Urothelium cell line (cell line): ENCODE measurements around the gene EXOG.
"Not testable (repeated sequence)": the region's sequence is repeated elsewhere in the genome, so short reads cannot be mapped to it uniquely, and the experiment has no call there.

Source experiments
- DNase-seq: peaks from one replicate; pipeline ENCODE4 v3.0.0; 2011; ENCODE audit warnings: low spot score, mixed read lengths
- FAIRE-seq: peaks from 2 replicates; lab custom pipeline; 2011; peaks lifted over from hg19 to GRCh38; lab: Jason Lieb, UNC

EXOG gene

DNA sequence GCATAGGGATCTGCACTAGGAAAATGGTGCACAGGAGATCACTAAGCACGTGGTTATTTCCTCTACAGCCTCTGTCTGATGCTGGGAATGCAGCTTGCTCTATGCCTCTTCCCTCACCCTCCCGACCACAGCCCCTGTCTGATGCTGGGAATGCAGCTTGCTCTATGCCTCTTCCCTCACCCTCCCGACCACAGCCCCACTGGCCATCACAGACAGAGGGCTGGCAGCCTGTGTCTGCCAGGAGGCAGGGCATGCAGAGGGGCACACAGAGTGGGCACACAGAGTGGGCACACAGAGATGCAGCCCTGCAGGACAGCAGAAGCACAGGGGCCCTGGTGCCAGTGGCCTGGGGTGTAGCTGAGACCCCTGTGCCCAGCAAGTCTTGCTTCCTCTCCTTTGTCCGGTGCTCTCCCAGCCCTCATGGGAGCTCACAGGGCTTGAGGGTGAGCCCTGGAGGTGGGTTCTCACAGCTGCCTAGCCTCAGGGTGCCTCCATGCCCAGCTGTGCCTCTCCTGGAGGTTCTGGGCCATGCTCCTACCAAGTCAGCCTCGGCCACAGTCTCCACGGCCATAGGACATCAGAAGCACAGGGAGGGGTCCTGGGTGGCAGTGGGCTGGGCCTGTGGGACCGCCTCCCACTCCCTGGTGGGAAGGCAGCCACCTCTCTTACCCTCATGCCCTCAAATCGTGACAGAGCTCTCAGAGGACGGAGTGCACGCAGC is 65.8 kb downstream of the EXOG start:
- DNase-seq (no peak), FAIRE-seq (no peak)

DNA sequence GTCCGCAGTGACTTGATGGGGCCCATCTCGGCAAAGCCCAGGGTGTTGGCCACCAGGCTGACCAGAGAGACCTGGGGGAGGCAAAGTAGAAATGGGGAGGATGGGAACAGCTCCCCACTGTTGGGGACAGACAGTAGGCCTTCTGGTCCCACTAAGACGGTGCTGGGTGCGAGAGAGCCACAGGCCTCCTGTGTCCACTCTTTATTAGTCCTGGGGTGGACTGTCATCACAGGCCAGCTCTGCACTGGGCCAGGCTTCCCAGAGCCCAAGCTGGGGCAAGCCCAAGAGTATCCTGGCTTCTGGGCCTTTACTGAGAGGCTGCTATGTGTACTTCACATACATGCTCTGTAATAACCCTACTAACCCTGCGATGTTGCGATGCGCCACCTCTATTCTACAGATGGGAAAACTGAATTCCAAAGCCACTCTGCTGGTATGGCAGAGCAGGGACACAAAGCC is 66.4 kb downstream of the EXOG start:
- DNase-seq (no peak), FAIRE-seq (no peak)

DNA sequence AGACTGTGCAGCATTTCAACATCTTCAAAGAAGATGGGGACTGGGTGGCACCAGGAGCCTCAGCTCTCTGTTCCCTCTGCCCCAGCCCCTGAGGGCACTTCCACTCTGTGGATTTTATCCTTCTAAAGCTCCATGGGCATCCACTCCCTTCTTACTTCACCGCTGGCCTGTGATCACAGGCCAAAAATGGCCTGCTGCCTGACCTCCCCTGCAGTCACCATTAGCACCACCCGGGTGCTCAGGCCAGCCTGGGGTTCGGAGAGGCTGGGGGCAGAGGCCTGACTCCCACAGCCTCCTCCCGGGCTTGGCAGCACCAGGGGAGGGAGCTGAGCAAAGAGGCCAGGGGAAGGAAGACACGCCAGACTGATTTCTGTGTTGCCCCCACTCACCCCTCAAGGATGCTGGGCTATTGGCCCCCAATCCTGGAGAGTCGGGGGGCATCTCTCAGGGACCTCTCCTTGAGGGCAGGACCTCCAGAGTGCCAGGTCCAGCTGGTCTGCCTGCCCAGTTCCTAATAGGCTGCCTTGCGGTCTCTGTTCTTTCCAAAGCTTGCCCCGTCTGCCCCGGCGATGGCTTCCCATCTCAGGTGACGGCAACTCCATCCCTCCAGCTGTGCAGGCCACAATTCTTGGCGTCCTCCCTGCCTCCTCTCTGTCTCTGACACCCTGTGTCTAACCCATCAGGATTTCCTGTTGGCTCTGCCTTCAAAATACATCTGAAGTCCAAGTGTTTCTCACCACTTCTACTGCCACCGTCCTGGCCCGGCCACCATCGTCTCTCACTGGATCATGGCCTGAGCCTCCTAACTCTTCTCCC is 67.1 kb downstream of the EXOG start:
- DNase-seq (no peak), FAIRE-seq (no peak)

DNA sequence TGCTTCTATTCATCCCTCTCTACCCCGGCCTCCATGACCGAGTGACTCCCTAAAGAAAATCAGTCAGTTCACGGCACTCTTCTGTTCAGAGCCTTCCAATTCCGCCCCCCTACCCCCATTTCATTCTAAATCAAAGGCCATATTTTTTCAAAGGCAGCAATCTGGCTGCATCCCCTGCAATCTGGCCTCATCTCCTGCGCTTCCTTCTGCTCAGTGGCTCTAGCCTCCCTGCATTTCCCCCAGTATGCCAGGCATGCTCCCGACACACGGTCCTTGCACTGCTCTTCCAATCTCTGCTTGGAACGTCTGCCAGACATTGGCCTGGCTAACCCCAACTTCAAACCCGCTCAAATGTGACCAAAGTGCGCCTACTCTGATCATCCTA is 67.7 kb downstream of the EXOG start:
- FAIRE-seq (no peak), DNase-seq (no peak)

DNA sequence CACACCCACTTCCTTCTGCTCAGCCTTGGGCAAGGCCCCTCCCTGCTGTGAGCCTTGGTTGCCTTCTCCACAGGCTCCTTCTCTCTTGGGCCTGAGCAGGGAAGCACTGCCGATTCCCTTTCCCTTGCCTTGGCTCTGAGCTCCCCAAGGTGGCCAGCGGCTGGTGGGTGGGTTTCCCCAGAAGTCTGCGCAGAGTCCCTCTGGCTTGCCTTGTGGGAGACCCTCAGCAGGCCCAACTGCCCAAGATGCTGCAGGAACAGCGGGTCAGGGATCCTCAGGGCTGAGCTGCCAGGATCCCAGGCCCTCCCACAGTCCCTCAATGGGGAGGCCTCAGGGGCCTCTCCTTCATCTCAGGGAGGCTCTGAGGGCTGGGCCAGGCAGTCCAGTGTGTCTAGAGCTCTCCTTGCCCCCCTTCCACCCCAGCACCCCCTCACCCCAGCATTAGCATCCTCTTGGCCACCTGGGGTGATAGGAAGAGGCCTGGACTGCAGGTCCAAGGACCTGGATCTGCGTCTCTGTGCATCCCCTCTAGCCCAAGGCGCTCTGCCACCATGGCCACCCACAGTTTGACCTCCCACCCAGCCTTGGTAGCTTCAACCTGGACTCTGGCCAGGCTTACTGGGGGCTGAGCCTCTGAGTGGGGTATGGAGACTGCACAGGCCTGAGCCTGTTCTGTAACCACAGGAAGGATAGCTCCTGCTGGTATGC is 68.6 kb downstream of the EXOG start:
- FAIRE-seq: no peak
- no peak for DNase-seq

DNA sequence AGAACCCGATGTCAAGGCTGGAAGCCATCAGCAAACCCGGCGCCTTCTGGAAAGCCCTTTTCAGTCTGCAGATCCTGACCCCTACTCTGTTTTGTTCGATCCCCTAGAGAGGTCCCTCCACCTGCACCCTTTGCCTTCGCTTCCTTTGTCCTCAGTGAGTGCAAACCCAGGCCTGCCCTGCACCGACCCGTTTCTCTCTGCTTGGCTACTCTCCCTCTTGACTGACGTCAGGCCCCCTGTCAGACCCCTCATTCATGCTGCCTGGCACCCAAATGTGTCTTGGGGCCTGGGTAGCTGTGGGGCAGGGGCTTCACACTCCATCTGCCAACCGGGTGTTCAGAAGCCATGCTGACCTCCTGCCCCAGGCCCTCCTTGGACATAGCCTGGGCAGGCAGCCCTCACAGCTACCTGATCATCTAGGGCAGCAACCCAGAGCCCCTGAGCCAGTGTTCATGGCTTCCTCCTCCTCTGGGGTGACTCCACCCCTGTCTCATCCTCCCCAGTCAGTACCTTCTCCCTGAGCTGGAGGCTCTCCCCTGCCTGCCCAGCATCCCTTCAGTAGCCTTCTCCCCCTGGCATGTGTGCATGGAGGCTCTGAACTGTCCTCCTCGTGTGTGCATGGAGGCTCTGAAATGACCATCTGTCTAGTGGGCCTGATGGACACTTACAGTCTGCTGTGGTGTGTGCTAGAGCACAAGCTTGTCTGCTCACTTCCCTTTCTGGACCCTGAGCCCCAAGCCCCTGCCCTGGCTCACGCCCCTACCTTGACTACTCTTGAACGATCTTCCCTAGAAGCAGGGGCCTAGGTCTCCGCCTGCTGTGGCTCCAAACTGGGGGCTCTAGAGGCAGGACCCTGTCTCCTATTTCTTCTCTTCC is 69.4 kb downstream of the EXOG start:
- FAIRE-seq (no peak), DNase-seq (no peak)

DNA sequence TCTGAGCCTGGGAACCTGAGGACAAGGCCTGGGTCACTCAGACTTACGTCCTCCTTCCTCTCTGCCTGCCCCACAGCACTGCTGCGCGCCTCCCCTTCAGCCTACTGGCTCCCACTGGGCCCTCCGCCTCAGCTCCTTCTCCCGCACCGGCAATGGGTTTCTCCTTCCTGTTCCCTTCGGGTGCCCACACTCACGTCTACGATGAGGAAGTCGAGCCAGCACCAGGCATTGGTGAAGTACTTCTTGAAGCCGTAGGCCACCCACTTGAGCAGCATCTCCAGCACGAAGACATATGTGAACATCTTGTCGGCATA is 70.0 kb downstream of the EXOG start:
- no peak for DNase-seq
- FAIRE-seq: no peak

DNA sequence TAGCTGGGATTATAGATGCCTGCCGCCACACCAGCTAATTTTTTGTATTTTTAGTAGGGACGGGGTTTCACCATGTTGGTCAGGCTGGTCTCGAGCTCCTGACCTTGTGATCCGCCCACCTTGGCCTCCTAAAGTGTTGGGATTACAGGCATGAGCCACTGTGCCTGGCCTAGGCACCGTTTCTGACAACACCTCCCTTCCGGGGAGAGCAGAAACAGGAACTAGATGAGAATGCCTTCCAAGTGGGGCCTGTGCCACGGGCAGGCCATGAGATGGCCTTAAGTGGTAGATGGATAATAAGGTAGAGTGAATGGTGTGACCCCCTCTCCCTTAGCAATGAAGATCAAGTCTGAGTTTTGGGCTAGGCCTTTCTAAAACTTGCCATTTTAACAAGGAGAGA is 70.7 kb downstream of the EXOG start:
- FAIRE-seq, DNase-seq: not testable (repeated sequence)

DNA sequence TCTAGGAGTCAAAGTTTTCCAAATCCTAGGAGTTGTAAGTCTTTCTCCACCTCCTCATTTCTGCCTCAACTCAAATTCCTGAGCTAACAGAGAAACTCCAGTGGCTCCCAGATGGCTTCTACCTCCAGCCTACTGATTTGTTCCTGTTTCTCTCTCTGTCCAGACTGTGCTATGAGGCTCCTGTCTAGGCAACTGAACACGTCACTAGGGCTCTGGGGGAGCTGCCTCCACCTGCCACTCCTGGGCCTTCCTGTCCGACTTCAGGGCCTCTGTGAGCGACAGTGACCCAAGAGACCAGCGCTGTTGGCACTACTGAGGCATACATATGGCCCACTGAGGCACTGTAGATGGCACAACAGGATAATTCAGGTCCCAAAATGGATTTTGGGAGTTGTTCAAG is 71.4 kb downstream of the EXOG start:
- FAIRE-seq (no peak), DNase-seq (no peak)

DNA sequence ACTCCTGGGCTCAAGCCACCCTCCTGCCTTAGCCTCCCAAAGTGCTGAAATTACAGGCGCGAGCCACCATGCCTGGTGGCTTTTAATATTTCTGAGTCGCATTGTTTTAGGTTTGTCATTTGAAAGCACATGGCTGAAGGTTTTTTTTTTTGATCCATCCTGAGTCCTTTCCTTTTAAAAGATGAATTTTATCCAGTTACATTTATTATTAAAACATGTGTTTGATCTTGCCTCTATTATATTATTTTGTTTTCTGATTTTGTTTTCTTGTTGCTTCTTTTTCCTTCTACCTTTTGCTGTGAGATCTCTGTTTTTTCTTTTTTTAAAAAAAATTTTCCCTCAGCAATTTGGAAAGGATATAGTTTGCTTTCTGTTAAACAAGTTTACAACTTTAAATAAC is 77.0 kb downstream of the EXOG start:
- no peak for DNase-seq
- FAIRE-seq: no peak

DNA sequence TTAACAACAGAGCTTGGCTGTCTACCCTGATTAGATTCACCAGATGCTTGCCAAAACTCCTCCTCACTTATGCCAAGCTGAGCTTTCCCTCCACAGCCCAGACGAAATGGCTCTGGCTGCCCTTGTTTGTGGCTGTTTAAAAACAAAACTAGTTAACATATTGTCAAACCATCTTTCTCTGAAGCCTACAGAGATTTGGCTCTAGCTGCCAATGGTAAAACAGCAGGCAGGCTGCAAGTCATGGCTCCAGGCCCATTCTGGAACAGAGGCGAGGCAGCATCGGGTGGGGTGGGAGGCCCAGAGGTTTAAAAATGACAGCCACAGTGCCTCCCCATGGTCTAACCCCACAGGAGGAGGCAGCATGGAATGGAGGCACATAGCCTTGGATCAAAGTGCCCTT is 77.4 kb downstream of the EXOG start:
- DNase-seq (no peak), FAIRE-seq (no peak)

DNA sequence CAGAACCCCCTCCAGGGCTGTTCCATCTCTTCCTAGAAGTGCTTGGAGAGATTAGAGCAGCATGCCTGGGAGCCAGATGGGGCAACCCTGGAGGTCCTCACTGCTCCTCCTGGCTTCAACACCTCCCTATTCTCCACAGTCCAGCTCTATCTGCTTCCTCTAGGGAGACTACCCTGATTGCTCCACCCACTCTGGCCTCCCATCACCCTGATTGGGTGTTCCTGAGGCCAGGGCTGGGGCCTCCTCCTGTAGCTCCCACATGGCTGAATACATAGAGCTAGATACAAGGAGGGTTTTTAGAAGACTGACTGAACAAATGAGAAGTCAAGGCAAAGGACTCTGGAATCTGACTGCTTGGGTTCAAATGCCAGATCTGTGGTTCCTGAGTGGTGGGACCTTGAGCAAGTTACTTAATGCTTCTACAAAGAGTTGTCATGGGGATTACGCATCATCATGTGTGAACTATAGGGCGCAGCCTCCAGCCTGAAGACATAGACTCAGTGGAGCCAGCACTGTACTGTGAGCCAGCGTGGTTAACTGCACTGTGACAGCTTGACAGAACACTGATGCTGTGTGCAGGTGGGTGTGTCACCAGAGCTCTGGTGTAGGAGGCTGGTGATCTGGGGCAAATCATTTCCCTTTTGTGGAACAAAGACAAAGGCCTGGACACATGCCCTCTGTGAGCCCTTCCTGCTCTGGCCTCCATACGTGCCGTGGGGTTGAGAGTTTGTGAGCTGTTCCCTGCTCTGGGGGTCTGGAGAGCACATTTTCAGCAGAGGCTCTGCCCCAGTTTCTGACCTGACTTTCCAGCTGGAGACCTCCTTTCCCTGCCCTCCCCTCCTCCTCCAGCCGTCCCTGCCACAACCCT is 78.5 kb downstream of the EXOG start:
- FAIRE-seq (no peak), DNase-seq (no peak)

DNA sequence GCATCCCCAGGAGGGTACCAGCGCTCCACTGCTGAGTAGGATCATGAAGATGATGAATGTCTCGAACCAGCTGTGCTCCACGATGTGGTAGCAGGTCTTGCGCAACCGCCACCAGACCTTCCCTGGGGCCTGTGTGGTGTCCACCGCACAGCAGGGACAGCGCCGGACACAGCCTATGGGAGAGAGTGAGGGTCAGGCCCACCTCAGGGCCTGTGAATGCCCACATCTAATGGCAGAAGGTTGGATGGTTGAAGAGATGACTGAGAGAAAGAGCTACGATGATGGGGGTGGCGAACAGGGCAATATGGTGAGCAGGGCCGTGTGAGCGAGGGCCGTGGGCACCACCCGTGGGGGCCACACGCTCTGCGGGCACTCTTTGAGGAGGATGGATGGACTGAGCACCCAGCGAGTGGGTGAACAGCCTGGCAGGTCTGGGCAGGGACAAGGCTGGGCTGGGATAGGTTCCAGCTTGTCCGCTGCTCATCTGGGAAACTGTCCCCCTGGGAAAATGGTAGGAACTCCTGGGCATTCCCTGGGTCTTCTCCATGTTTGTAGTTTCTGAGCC is 79.2 kb downstream of the EXOG start:
- FAIRE-seq (no peak), DNase-seq (no peak)
